HepG2 (cell line): ENCODE measurements around the gene PPP1CB. TPM values are rescaled to one million over a fixed set of nuclear protein-coding genes. Genes with fewer than 3 reads are reported as not detected.

Experiments used
- ARNT2 ChIP-seq: sonication (generic); formaldehyde crosslinking; IDR thresholded peaks from 2 replicates; pipeline ENCODE4 v1.8.0; 2022; ENCODE audit warnings: mild to moderate bottlenecking, low read depth, missing genetic modification reagents, moderate library complexity
- ATF1 ChIP-seq: IDR thresholded peaks from 2 replicates; pipeline ENCODE4 v1.6.1; 2016; ENCODE audit warnings: mild to moderate bottlenecking, control low read depth
- ATM ChIP-seq: fragments of 450-650 bp; IDR thresholded peaks from 2 replicates; pipeline ENCODE4 v1.7.1; 2017; ENCODE audit warnings: mild to moderate bottlenecking, borderline replicate concordance
- DMAP1 ChIP-seq: IDR thresholded peaks from 2 replicates; pipeline ENCODE4 v1.6.1; 2016
- KIAA2018 ChIP-seq: sonication (generic); formaldehyde crosslinking; IDR thresholded peaks from 2 replicates; pipeline ENCODE4 v1.5.0; 2020; ENCODE audit warnings: mild to moderate bottlenecking, missing genetic modification reagents, borderline replicate concordance
- TBX2 ChIP-seq: sonication (generic); formaldehyde crosslinking; IDR thresholded peaks from 2 replicates; pipeline ENCODE4 v1.5.0; 2020; ENCODE audit warnings: missing genetic modification reagents, mild to moderate bottlenecking, borderline replicate concordance
- THRA ChIP-seq: sonication (generic); formaldehyde crosslinking; IDR thresholded peaks from 2 replicates; pipeline ENCODE4 v1.4.0; 2020; ENCODE audit warnings: missing genetic modification reagents, borderline replicate concordance
- TRIM24 ChIP-seq: sonication (generic); formaldehyde crosslinking; IDR thresholded peaks from 2 replicates; pipeline ENCODE4 v1.8.0; 2022; ENCODE audit warnings: mild to moderate bottlenecking, missing genetic modification reagents
- ZNF136 ChIP-seq: sonication (generic); formaldehyde crosslinking; IDR thresholded peaks from 2 replicates; pipeline ENCODE4 v1.8.1; 2022; ENCODE audit warnings: low read depth, mild to moderate bottlenecking, moderate library complexity, missing genetic modification reagents
- ZNF431 ChIP-seq: sonication (generic); formaldehyde crosslinking; IDR thresholded peaks from 2 replicates; pipeline ENCODE4 v1.9.0; 2022; ENCODE audit warnings: missing genetic modification reagents, low read depth, mild to moderate bottlenecking, borderline replicate concordance
- ZNF460 ChIP-seq: sonication (generic); formaldehyde crosslinking; IDR thresholded peaks from 2 replicates; pipeline ENCODE4 v1.5.1; 2020; ENCODE audit warnings: missing genetic modification reagents, mild to moderate bottlenecking, borderline replicate concordance
- ZNF598 ChIP-seq: sonication (generic); formaldehyde crosslinking; IDR thresholded peaks from 2 replicates; pipeline ENCODE4 v1.5.1; 2020; ENCODE audit warnings: mild to moderate bottlenecking, missing genetic modification reagents, borderline replicate concordance
- ZNF841 ChIP-seq: sonication (generic); formaldehyde crosslinking; IDR thresholded peaks from 2 replicates; pipeline ENCODE4 v1.8.1; 2023; ENCODE audit warnings: missing genetic modification reagents, borderline replicate concordance
- polyA plus RNA-seq, 8 experiments: library from polyadenylated mRNA; depleted of rRNA in 3 of 8; stranded (reverse) in 7 of 8; unstranded in 1 of 8; fragments of >200 nt; fragmentation: Illumina TruSeq in 4 of 8; extraction: Trizol in 4 of 8; gene quantifications; 2 replicates each; pipeline versions ENCODE4 v1.2.1 to v1.2.3, GENCODE V29; 2011 to 2016; ENCODE audit warnings: low read depth in 4 of 8, missing spikeins in 1 of 8, mixed read lengths in 1 of 8; ENCODE audit not compliant: insufficient read depth in 1 of 8
- total RNA-seq, 5 experiments: library from RNA; depleted of rRNA; stranded (reverse); fragments of >200 nt; fragmentation: Illumina TruSeq; extraction: Trizol; gene quantifications; 2 replicates each; pipeline ENCODE4 v1.2.3, GENCODE V29; 2016; ENCODE audit warnings: low read depth in 1 of 5

Gene PPP1CB
- total and polyA plus RNA-seq, 2 of the 13 experiments (the other 11 are each of a cell fraction or from before 2014, with no cell fraction given): 46.9 to 109 TPM

- TF ChIP-seq DMAP1 (CRISPR knock-in tag) (peak; percentile 90), ZNF598 (CRISPR knock-in tag) (peak; percentile 45; the same call in 1 of the 2 replicates), ZNF460 (no peak), ATF1 (no peak), TRIM24 (CRISPR knock-in tag) (no peak), ZNF841 (no peak), ATM (no peak), TBX2 (CRISPR knock-in tag) (peak; percentile 69), ZNF431 (peak; percentile 96; the same call in 1 of the 2 replicates), THRA (peak; percentile 63; the same call in 1 of the 2 replicates), KIAA2018 (CRISPR knock-in tag) (0 out of 2 replicates have a peak, but pooled peaks have one; percentile 38), ZNF136 (peak; percentile 56; the same call in 1 of the 2 replicates), ARNT2 (CRISPR knock-in tag) (peak; percentile 93; the same call in 1 of the 2 replicates)
These were observed at the start of gene PPP1CB (continued) for GRCh38 chr2:28751252-28751955.
